ENCODE data around the gene IL17C.

IL17C gene

GRCh38 chr16:88687254-88687576, 48.8 kb downstream of the IL17C start:
- no peak for DNase-seq

- DNase-seq, result no peak
Measured at GRCh38 chr16:88687676-88688012, 49.3 kb downstream of the IL17C start.

- DNase-seq, result no peak
Measured at GRCh38 chr16:88688013-88688778, 49.8 kb downstream of the IL17C start.

Measured in stimulated activated CD4-positive, alpha-beta T cell treated with anti-CD3 and anti-CD28 coated beads, Interleukin-12 subunit alpha, Interleukin-12 subunit beta, amount 100 ng/mL, for 4 hours (primary cell).